ENCODE data around the gene EXOSC1.

GRCh38 chr10:97452352-97452751, 6.5 kb upstream of the EXOSC1 start:
- TF ChIP-seq, protein P1, sequence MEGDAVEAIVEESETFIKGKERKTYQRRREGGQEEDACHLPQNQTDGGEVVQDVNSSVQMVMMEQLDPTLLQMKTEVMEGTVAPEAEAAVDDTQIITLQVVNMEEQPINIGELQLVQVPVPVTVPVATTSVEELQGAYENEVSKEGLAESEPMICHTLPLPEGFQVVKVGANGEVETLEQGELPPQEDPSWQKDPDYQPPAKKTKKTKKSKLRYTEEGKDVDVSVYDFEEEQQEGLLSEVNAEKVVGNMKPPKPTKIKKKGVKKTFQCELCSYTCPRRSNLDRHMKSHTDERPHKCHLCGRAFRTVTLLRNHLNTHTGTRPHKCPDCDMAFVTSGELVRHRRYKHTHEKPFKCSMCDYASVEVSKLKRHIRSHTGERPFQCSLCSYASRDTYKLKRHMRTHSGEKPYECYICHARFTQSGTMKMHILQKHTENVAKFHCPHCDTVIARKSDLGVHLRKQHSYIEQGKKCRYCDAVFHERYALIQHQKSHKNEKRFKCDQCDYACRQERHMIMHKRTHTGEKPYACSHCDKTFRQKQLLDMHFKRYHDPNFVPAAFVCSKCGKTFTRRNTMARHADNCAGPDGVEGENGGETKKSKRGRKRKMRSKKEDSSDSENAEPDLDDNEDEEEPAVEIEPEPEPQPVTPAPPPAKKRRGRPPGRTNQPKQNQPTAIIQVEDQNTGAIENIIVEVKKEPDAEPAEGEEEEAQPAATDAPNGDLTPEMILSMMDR (conservative IDR thresholded peaks at IDR 0.05; ENCODE audit: low read depth, low read length), result no peak
- TF ChIP-seq EZH2 (IDR thresholded peaks at IDR 0.05; ENCODE audit: borderline replicate concordance, low read depth, low read length, poor library complexity, severe bottlenecking), result no peak

Measured in A673 (cell line).